Lower leg skin (tissue), 3 donors: ENCODE measurements around the gene WDFY2.

Source experiments
- POLR2A ChIP-seq, 2 donors: fragments of 450-650 bp; IDR thresholded peaks; one replicate each; pipeline ENCODE4 v1.6.1; 2016 to 2017; ENCODE audit warnings: antibody characterized with exemption in 2 of 2, mild to moderate bottlenecking in 1 of 2, moderate library complexity in 1 of 2
- TF ChIP-seq, protein P1 (sequence below), 3 donors: fragments of 450-650 bp; IDR thresholded peaks; one replicate each; pipeline ENCODE4 v1.5.1; 2016; ENCODE audit warnings: antibody characterized with exemption in 3 of 3, mild to moderate bottlenecking in 3 of 3, moderate library complexity in 2 of 3

DNA sequence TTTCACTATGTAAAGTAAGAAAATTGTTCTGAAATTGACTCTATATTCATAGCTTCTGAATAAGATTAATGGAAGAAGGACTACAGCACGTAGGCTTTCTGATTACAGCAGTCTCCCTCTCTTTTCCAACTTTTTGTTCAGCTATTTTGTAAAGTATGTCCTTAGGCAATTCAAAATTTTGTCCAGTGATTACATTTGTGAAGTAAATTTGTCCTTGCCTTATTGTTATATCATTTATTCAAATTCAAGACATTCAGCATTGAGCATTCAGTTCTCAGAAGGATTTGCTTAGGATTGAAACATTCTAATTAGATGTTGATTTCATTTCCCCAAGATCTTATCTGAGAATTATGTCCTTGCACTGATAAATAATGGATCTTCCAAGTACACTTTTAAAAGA, 76.6 kb downstream of the WDFY2 start:
- no peak for TF ChIP-seq POLR2A (IDR thresholded peaks at IDR 0.05)
- TF ChIP-seq, protein P1, sequence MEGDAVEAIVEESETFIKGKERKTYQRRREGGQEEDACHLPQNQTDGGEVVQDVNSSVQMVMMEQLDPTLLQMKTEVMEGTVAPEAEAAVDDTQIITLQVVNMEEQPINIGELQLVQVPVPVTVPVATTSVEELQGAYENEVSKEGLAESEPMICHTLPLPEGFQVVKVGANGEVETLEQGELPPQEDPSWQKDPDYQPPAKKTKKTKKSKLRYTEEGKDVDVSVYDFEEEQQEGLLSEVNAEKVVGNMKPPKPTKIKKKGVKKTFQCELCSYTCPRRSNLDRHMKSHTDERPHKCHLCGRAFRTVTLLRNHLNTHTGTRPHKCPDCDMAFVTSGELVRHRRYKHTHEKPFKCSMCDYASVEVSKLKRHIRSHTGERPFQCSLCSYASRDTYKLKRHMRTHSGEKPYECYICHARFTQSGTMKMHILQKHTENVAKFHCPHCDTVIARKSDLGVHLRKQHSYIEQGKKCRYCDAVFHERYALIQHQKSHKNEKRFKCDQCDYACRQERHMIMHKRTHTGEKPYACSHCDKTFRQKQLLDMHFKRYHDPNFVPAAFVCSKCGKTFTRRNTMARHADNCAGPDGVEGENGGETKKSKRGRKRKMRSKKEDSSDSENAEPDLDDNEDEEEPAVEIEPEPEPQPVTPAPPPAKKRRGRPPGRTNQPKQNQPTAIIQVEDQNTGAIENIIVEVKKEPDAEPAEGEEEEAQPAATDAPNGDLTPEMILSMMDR (IDR thresholded peaks at IDR 0.05), result no peak
